GM12892 (cell line): Measurements from ENCODE around the gene HK1.

Experiments used
- POLR2A ChIP-seq: IDR thresholded peaks from 2 replicates; pipeline ENCODE4 v1.6.1; 2011; ENCODE audit warnings: low read depth, low read length, control low read depth
- POLR2AphosphoS5 ChIP-seq: IDR thresholded peaks from 2 replicates; pipeline ENCODE4 v1.6.1; 2011; ENCODE audit warnings: low read depth, low read length, control low read depth

- TF ChIP-seq POLR2AphosphoS5 (no peak), POLR2A (no peak)
Observed at GRCh38 chr10:69439813-69440506, 161.7 kb downstream of the HK1 start.
